BJ (cell line): ENCODE results near the gene BCORL1. TPM values are rescaled to one million over a fixed set of nuclear protein-coding genes. Genes with fewer than 3 reads are reported as not detected.

Experiments used
- CTCF ChIA-PET: fragments of 350-600 bp; formaldehyde crosslinking; extraction: SDS; loops from one replicate; lab custom pipeline; 2021; ENCODE audit warnings: antibody characterized with exemption, inconsistent platforms; lab: Yijun Ruan, JAX
- POLR2A ChIA-PET: fragments of 300-600 bp; sonication (Branson Sonifier 250); formaldehyde crosslinking; extraction: SDS; loops from one replicate; lab custom pipeline; 2021; ENCODE audit warnings: antibody characterized with exemption; lab: Charles Lee
- DNase-seq: peaks from one replicate; pipeline ENCODE4 v3.0.0-alpha.2; 2011; ENCODE audit warnings: low read depth
- H3K27me3 ChIP-seq: 2 replicates; pipeline ENCODE4 v1.6.0; 2011; ENCODE audit warnings: low read length; ENCODE audit not compliant: control insufficient read depth, insufficient read depth
- H3K36me3 ChIP-seq: 2 replicates; pipeline ENCODE4 v1.5.1; 2011; ENCODE audit warnings: low read length; ENCODE audit not compliant: control insufficient read depth, insufficient read depth
- H3K4me3 ChIP-seq: 2 replicates; pipeline ENCODE4 v1.5.1; 2011; ENCODE audit warnings: low read depth, mild to moderate bottlenecking, control low read depth, low read length
- polyA plus RNA-seq: library from polyadenylated mRNA; depleted of rRNA; stranded (reverse); fragments of >200 nt; gene quantifications from 2 replicates; pipeline ENCODE4 v1.2.3, GENCODE V29; 2011
- TF ChIP-seq, protein P1 (sequence below): IDR thresholded peaks from 2 replicates; pipeline ENCODE4 v1.5.1; 2011; ENCODE audit warnings: low read depth, mild to moderate bottlenecking, control low read depth, inconsistent platforms, low read length, moderate library complexity; ENCODE audit not compliant: insufficient read depth

The BCORL1 gene
- polyA plus RNA-seq, 1 experiment: 1.5 TPM

- Histone ChIP-seq H3K4me3 (no peak overlapping the region), H3K27me3 (no peaks in the 10 kb centered on the region), H3K36me3 (peaks cover 3% of the 10 kb centered on the region; the same call in 1 of the 2 replicates)
- CTCF ChIA-PET: no interaction called here
- POLR2A ChIA-PET: no interaction called here
- TF ChIP-seq, protein P1, sequence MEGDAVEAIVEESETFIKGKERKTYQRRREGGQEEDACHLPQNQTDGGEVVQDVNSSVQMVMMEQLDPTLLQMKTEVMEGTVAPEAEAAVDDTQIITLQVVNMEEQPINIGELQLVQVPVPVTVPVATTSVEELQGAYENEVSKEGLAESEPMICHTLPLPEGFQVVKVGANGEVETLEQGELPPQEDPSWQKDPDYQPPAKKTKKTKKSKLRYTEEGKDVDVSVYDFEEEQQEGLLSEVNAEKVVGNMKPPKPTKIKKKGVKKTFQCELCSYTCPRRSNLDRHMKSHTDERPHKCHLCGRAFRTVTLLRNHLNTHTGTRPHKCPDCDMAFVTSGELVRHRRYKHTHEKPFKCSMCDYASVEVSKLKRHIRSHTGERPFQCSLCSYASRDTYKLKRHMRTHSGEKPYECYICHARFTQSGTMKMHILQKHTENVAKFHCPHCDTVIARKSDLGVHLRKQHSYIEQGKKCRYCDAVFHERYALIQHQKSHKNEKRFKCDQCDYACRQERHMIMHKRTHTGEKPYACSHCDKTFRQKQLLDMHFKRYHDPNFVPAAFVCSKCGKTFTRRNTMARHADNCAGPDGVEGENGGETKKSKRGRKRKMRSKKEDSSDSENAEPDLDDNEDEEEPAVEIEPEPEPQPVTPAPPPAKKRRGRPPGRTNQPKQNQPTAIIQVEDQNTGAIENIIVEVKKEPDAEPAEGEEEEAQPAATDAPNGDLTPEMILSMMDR: no peak
- DNase-seq: no peak
These were observed 27.3 kb downstream of the BCORL1 start for GRCh38 chrX:130009658-130010223.

DNA sequence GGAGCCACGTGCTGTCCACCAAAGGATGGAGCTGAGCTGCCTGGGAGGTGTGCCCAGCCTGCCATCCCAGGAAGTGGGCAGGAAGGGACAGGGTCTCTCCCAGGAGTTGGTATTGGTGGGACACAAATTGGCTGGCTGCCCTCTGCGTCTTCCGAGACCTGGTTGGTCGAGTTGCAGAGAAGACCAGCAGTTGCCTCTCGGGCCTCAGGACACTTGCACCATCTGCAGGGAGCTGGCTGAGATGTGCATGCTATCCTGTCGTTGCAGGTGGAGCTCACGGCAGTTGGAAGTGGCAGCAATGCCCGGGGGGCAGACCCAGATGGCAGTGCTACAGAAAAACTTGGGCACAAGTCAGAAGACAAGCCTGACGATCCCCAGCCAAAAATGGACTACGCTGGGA lies 30.2 kb downstream of the BCORL1 start:
- TF ChIP-seq, protein P1: no peak
- DNase-seq: no peak
- H3K4me3 ChIP-seq: no peak overlapping the region
- H3K27me3 ChIP-seq: no peaks in the 10 kb centered on the region
- ChIA-PET POLR2A (no interaction called here), CTCF (no interaction called here)
- 0 out of 2 replicates have a peak, but pooled peaks cover 3% of the 10 kb centered on the region for H3K36me3 ChIP-seq

GRCh38 chrX:130013661-130014060 lies 31.2 kb downstream of the BCORL1 start:
- H3K27me3 ChIP-seq: no peaks in the 10 kb centered on the region
- no peak for DNase-seq
- TF ChIP-seq, protein P1: no peak
- ChIA-PET POLR2A (no interaction called here), CTCF (no interaction called here)
- H3K36me3 ChIP-seq: 0 out of 2 replicates have a peak, but pooled peaks cover 3% of the 10 kb centered on the region
- no peak overlapping the region for H3K4me3 ChIP-seq

DNA sequence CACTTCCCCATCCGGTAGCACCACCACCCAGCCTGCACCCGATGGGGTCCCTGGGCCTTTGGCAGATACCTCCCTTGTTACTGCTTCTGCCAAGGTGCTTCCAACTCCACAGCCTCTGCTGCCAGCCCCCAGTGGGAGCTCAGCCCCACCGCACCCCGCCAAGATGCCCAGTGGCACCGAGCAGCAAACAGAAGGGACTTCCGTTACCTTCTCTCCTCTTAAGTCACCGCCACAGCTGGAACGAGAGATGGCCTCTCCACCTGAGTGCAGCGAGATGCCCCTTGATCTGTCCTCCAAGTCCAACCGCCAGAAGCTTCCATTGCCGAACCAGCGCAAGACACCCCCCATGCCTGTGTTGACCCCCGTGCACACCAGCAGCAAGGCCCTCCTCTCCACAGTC lies 31.9 kb downstream of the BCORL1 start:
- TF ChIP-seq, protein P1: no peak
- no peak overlapping the region for H3K4me3 ChIP-seq
- ChIA-PET CTCF (no interaction called here), POLR2A (no interaction called here)
- no peaks in the 10 kb centered on the region for H3K27me3 ChIP-seq
- 0 out of 2 replicates have a peak, but pooled peaks cover 3% of the 10 kb centered on the region for H3K36me3 ChIP-seq
- no peak for DNase-seq

DNA sequence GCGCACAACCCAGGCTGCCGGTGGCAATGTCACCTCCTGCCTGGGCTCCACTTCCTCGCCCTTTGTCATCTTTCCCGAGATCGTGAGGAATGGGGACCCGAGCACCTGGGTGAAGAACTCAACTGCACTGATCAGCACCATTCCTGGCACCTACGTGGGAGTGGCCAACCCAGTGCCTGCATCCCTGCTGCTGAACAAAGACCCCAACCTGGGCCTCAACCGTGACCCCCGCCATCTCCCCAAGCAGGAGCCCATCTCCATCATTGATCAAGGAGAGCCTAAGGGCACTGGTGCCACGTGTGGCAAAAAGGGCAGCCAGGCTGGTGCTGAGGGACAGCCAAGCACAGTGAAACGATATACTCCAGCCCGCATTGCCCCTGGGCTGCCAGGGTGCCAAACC lies 32.3 kb downstream of the BCORL1 start:
- TF ChIP-seq, protein P1: no peak
- ChIA-PET CTCF (no interaction called here), POLR2A (no interaction called here)
- no peak overlapping the region for H3K4me3 ChIP-seq
- DNase-seq: no peak
- H3K27me3 ChIP-seq: no peaks in the 10 kb centered on the region
- peaks cover 3% of the 10 kb centered on the region; the same call in 1 of the 2 replicates for H3K36me3 ChIP-seq
